ENCODE data around the gene NCCRP1.

Gene NCCRP1

GRCh38 chr19:39208175-39208795 is 11.5 kb downstream of the NCCRP1 start:
- no peak for TF ChIP-seq CTCF (IDR thresholded peaks at IDR 0.05)

- no peak for TF ChIP-seq CTCF (IDR thresholded peaks at IDR 0.05)
Observed at GRCh38 chr19:39209196-39209595, 12.4 kb downstream of the NCCRP1 start.

DNA sequence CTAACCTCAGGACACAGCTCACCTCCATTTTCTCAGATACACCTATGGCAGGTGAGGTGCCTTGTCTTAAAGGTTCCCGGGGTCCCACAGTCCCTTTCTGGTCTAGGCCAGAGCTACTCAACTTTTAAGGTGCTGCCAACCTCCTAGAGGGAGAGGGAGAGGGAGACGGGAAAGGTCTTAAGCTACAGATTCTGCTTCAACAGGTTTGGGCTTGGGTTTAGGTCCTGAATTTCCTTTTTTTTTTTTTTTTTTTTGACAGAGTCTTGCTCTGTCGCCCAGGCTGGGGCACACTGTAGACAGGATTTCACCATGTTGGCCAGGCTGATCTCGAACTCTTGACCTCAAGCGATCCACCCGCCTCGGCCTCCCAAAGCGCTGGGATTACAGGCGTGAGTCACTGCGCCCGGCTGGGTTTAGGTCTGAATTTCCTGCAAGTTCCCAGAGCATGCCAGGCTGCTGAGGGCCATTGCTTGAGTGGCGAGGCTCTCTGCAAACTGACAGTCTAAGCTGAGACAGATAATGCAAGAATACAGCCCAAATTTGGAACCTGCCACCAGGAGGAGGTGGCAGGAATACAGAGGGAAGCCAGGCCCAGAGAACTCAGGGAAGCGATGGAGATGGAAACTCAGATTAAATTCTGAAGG is 15.1 kb downstream of the NCCRP1 start:
- TF ChIP-seq CTCF (IDR thresholded peaks at IDR 0.05), result no peak

DNA sequence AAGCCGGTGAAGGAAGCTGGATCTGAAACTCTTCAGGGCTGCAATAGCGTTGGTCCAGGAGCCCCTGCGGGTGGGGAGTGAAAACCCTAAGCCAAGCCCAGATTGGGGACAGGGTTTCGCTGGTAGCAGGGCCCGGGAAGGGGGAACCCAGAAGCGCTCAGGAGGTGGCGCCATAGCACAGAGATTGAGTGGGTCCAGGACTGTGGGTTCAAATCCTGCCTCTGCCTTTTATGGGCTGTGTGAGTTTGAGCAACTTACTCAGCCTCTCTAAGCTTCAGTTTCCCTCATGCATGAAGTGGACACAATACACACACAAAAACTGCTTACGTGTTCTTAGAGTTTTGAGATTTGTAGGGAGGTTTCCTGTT is 15.6 kb downstream of the NCCRP1 start:
- TF ChIP-seq CTCF (IDR thresholded peaks at IDR 0.05), result peak; percentile 29; the same call in 1 of the 2 replicates

GRCh38 chr19:39217094-39217493 is 20.3 kb downstream of the NCCRP1 start:
- no peak for TF ChIP-seq CTCF (IDR thresholded peaks at IDR 0.05)

DNA sequence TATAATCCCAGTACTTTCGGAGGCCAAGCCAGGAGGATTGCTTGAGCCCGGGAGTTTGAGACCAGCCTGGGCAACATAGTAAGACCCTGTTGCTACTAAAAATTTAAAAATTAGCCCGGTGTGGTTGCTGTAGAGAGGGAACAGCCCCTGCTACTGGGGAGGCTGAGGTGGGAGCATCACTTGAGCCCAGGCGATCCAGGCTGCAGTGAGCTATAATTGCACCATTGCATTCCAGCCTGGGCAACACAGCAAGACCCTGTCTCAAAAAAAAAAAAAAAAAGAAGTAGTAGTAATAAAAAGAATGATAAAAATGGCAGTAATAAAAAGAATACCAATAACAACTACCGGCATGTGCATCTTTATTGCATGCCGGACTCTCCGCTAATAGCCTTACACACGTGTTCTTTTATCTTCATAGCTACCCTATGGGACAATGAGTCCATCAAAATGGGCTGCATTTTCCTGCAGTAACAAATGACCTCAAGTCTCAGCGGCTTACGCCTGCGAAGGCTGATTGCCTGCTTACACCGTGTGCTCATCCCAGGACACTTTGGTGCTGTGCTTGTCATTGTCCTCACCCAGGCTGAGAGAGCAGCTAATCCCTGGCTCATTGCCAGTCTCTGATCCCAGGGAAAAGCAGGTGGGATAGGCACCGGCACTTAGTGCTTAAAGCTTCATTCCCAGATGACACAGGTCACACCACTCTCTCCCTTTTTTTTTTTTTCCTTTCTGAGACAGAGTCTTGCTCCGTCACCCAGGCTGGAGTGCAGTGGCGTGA is 21.7 kb downstream of the NCCRP1 start:
- no peak for TF ChIP-seq CTCF (IDR thresholded peaks at IDR 0.05)

- TF ChIP-seq CTCF (IDR thresholded peaks at IDR 0.05), result no peak
Observed at GRCh38 chr19:39223703-39224279, 27.0 kb downstream of the NCCRP1 start.
